Measurements from ENCODE around the gene HERC6.

DNA sequence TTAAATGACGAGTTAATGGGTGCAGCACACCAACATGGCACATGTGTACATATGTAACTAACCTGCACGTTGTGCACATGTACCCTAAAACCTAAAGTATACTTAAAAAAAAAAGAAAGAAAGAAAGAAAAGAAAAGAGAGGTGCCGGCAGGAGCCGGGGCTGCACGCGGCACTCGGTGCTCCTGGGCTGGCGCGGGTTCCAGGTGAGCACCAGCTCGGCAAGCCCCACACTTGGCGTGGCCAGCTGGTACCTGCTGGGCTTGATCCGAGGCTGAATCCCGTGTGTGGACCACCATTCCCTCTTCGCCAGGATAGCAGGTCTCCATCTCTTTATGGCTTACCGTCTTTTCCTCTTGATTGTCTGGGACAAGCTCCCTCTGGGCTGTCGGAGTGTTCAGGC lies 17.9 kb upstream of the HERC6 start:
- TF ChIP-seq GABPA (IDR thresholded peaks at IDR 0.05; ENCODE audit: borderline replicate concordance, insufficient read depth, low read length) (no peak), CHD2 (IDR thresholded peaks at IDR 0.05; ENCODE audit: low read length) (no peak), POLR2A (IDR thresholded peaks at IDR 0.05; ENCODE audit: control extremely low read depth in 1 of 2, low read depth in 2 of 2, low read length in 2 of 2) (no peak), YY1 (IDR thresholded peaks at IDR 0.05; ENCODE audit: low read depth, low read length) (no peak), JUN (IDR thresholded peaks at IDR 0.05; ENCODE audit: low read depth, low read length) (no peak), TAF1 (IDR thresholded peaks at IDR 0.05; ENCODE audit: low read depth, low read length) (no peak), TBP (IDR thresholded peaks at IDR 0.05; ENCODE audit: low read depth, low read length) (no peak)
- TF ChIP-seq, protein P1, sequence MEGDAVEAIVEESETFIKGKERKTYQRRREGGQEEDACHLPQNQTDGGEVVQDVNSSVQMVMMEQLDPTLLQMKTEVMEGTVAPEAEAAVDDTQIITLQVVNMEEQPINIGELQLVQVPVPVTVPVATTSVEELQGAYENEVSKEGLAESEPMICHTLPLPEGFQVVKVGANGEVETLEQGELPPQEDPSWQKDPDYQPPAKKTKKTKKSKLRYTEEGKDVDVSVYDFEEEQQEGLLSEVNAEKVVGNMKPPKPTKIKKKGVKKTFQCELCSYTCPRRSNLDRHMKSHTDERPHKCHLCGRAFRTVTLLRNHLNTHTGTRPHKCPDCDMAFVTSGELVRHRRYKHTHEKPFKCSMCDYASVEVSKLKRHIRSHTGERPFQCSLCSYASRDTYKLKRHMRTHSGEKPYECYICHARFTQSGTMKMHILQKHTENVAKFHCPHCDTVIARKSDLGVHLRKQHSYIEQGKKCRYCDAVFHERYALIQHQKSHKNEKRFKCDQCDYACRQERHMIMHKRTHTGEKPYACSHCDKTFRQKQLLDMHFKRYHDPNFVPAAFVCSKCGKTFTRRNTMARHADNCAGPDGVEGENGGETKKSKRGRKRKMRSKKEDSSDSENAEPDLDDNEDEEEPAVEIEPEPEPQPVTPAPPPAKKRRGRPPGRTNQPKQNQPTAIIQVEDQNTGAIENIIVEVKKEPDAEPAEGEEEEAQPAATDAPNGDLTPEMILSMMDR (IDR thresholded peaks at IDR 0.05; ENCODE audit: control extremely low read depth in 1 of 3, insufficient read depth in 1 of 3, low read depth in 1 of 3, low read length in 3 of 3) = no peak

All from H1 (cell line).